SU-DHL-6 (cell line): ENCODE results near the gene SYTL3.

Experiments used
- CTCF ChIP-seq: fragments of 200-600 bp; sonication (generic); IDR thresholded peaks from one replicate; pipeline ENCODE4 v1.5.1; 2017; ENCODE audit warnings: antibody characterized with exemption, mild to moderate bottlenecking, low read length, moderate library complexity; ENCODE audit not compliant: insufficient read depth, poor library complexity, severe bottlenecking
- EZH2phosphoT487 ChIP-seq: fragments of 200-600 bp; sonication (generic), shearing (Covaris generic); conservative IDR thresholded peaks from 2 replicates; pipeline ENCODE4 v1.6.1; 2018; ENCODE audit warnings: mild to moderate bottlenecking, antibody characterized with exemption, low read length, moderate library complexity, mixed read lengths

- no peak for TF ChIP-seq CTCF
- TF ChIP-seq EZH2phosphoT487 = no peak
Measured at GRCh38 chr6:158697811-158698210, 48.0 kb downstream of the SYTL3 start.
